GM21528 (cell line): ENCODE data around the gene GSTK1.

Experiments used
- ATAC-seq: cut with Tn5 transposase; IDR thresholded peaks from one replicate; pipeline ENCODE4 v1.9.1; 2021; ENCODE audit warnings: mild to moderate bottlenecking, moderate library complexity; ENCODE audit not compliant: unreplicated experiment, low FRiP score

The GSTK1 gene

GRCh38 chr7:143290293-143290692 is 27.1 kb downstream of the GSTK1 start:
- ATAC-seq: no peak

DNA sequence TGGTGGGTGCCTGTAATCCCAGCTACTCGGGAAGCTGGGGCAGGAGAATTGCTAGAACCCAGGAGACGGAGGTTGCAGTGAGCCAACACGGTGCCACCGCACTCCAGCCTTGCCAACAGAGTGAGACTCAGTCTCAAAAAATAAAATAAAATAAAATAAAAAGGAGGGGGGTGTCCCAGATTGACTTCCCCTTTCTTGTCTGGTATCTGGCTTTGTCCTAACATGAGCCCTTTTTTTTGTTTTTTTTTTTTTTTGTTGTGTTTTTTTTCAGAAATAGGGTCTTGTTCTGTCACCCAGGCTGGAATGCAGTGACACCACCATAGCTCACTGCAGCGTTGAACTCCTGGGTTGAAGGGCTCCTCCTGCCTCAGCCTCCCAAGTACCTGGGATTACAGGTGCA is 29.6 kb downstream of the GSTK1 start:
- no peak for ATAC-seq

DNA sequence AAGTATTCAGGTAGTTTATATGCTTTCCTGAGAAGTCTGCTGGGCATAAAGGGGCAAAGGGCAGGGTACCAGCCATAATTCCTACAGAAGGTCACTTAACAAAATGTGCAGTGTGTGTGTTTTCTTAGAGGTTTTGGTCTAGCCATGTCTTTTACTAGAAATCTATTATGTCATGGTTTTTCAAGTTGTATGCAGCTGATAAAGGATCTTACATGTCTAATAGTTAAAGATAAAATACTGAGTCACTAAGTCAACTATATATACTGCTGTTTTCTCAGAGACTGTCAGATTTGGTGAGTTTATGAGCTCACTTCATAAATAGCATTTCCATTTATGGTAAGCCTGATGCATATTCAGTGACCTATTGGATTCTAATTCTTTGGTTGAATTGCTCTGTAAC is 32.6 kb downstream of the GSTK1 start:
- ATAC-seq: no peak

GRCh38 chr7:143296686-143297085 is 33.4 kb downstream of the GSTK1 start:
- ATAC-seq: no peak

GRCh38 chr7:143299346-143299745 is 36.1 kb downstream of the GSTK1 start:
- ATAC-seq: no peak

- ATAC-seq: no peak
Observed at GRCh38 chr7:143299840-143300239, 36.6 kb downstream of the GSTK1 start.

DNA sequence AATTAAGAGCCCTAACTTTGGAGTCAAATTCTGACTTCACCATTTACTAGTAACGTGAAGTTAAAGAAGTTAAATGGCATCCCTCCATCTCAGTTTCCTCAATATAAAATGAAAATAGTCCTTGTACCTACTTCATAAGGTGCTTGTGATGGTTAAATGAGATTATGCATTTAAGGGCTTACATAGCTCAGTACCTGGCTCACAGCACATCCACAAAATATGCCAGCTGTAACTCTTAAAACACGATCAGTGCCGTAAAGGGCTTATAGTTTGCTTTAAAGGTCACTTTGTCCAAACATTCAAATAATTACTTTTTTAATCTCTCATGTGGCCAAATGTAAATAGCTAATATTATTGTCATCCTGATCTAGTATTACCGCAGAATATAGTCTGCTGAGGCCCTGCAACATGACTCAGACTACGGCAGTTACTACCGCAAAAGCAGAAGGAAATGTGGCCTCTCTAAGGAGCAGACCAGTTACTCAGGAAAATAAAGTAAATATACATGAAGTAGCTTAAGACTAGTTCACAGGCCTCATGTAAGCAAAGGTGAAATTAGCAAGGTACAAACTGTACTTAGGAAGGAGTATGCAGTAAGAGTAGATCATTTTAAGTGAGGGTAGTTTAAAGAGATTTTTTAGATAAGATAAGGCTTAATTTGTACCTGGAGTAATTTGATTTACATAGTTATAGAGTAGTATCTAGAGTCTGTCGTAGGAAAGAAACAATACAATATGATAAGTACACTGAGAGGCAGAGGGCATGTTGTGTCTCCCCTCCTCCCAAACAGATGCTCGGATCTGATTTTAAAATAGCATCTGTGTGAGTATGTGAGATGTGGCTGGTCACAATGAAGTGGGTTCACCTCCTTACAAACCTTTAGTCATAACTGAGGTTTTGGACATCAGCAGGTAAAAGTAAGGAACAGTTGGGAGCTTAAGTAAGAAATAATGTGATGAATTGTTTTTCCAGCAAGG is 38.0 kb downstream of the GSTK1 start:
- no peak for ATAC-seq

- no peak for ATAC-seq
Observed at GRCh38 chr7:143303733-143304132, 40.5 kb downstream of the GSTK1 start.

- ATAC-seq: no peak
Observed at GRCh38 chr7:143304938-143305337, 41.7 kb downstream of the GSTK1 start.

- no peak for ATAC-seq
Observed at GRCh38 chr7:143305423-143306070, 42.3 kb downstream of the GSTK1 start.

- ATAC-seq: no peak
Observed at GRCh38 chr7:143308632-143309031, 45.4 kb downstream of the GSTK1 start.

DNA sequence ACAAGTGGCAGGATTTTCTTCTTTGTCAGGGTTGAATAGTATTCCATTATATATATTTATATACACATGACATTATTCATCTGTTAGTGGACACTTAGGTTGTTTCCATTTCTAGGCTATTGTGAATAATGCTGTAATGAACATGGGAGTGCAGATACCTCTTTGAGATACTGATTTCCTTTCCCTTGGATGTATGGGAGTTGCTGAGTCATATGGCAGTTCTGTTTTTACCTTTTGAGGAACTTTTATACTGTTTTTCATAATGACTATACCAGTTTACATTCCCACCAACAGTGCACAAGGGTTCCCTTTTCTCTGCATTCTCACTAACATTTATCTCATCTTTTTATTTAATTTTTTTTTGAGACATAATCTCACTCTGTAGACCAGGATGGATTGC is 50.9 kb downstream of the GSTK1 start:
- ATAC-seq: no peak

- ATAC-seq: no peak
Observed at GRCh38 chr7:143315776-143316175, 52.5 kb downstream of the GSTK1 start, which contains the start of gene CLCN1. Gene CLCN1, plus strand, starts transcription at chr7:143316111. Its CDS starts 102 bp downstream, at chr7:143316213.

DNA sequence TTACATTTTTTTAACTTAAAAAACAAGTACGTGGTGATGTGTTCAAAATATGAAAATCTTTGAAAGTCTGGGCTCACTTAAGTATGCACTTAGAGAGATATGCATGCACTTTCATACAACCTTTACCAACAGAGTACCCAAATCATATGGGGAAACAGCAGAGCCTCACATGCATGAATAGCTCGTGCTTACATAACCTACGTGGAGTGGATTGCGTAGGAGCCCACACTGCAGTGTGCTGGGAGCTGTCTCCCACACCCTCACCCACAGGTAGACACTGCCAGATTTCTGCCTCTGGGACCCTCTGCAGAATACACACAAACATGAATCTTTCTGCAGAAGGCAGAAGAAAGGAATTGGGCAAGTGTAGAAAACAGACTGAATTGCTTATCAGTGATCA is 53.3 kb downstream of the GSTK1 start:
- ATAC-seq: no peak

DNA sequence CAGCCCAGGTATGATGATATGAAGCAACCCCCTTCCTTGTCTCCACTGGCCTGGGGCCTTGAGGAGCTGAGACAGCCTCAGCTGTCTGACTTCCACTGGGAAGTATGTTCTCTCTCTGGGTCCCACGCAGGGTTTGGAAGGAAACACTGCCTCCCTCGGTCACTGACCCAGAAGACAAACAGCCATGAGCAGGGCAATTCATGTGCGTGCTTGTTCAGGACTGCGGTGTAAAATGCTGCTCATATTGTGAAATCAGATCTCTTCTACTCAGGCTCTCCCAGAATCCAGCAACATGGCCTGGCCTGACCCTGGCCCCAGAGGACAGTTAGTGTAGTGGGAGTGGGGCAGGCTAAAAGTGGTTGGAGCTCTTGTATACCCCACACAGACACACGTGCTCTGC is 55.4 kb downstream of the GSTK1 start:
- no peak for ATAC-seq
